IgD-negative memory B cell (primary cell): ENCODE measurements around the gene C12orf76. TPM values are rescaled to one million over a fixed set of nuclear protein-coding genes. Genes with fewer than 3 reads are reported as not detected.
"Not testable (repeated sequence)": the region's sequence is repeated elsewhere in the genome, so short reads cannot be mapped to it uniquely, and the experiment has no call there.

Experiments used
- H3K27ac Mint-ChIP-seq, 3 donors: one replicate each; pipeline ENCODE4 v1.8.0; 2020 to 2022; ENCODE audit warnings: mild to moderate bottlenecking in 3 of 3, mixed read lengths in 3 of 3, moderate library complexity in 1 of 3
- H3K27me3 Mint-ChIP-seq: one replicate; pipeline ENCODE4 v1.8.0; 2021; ENCODE audit warnings: mixed read lengths
- H3K36me3 Mint-ChIP-seq: one replicate; pipeline ENCODE4 v1.8.0; 2020; ENCODE audit warnings: mild to moderate bottlenecking, mixed read lengths
- H3K4me1 Mint-ChIP-seq, 3 donors: one replicate each; pipeline ENCODE4 v1.8.0; 2020 to 2022; ENCODE audit warnings: mixed read lengths in 3 of 3, mild to moderate bottlenecking in 1 of 3
- H3K4me3 Mint-ChIP-seq, 4 donors: one replicate each; pipeline ENCODE4 v1.8.0; 2020 to 2022; ENCODE audit warnings: mild to moderate bottlenecking in 4 of 4, mixed read lengths in 4 of 4, moderate library complexity in 3 of 4
- H3K9me3 Mint-ChIP-seq, 3 donors: one replicate each; pipeline ENCODE4 v1.8.0; 2020 to 2021; ENCODE audit warnings: mixed read lengths in 3 of 3, mild to moderate bottlenecking in 1 of 3
- polyA plus RNA-seq: library from polyadenylated mRNA; unstranded; fragments of 300-500 nt; fragmentation: Illumina TruSeq; gene quantifications from one replicate; pipeline ENCODE4 v1.2.3, GENCODE V29; 2021

C12orf76 gene
- polyA plus RNA-seq, 1 donor from 2014 or later: 14.1 TPM

DNA sequence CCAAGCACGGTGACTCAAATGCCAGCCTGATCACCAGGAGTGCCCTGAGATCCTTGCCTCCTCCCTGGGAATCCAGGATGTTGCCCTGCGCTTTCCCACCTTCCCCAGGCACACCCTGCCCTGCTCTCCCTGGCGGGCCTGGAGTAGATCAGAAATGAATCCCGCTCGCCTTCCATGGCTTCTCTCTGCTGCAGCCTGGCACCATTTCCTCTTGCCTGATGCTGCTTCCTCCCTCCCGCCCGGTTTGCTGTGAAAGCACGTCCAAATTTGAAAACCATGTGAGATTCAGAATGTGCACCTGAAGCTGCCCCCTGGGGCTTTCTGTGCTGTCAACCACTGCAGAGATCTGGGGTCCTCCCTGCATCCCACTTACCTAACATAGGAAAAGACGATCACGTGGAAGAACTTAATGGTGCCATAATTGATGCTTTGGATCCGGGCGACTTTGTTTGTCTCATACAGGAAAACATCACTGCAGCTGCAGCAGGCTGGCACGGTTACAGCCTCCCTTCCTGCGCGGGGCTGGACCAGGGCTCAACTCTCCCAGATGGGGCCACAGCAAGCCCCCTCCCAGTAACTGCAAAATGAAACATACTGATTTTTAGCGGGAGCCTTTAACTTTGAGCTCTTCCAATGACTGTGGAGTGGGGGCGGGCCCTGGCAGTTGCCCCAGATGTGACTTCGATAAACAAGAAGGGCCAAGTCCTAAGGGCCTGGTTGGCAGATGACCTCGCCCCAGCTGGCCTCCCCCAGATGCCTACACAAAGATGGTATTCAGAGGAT lies 24.9 kb upstream of the C12orf76 start:
- Mint-ChIP-seq H3K27ac (peak overlapping the region in 2 of 3 donors; percentile 30 to 67), H3K27me3 (no peaks in the 10 kb centered on the region), H3K9me3 (no peaks in the 10 kb centered on the region), H3K4me1 (peaks cover 4 to 11% (median 7%) of the 10 kb centered on the region in 3 donors), H3K4me3 (peak overlapping the region; percentile 58 to 88 (median 72)), H3K36me3 (no peaks in the 10 kb centered on the region)

DNA sequence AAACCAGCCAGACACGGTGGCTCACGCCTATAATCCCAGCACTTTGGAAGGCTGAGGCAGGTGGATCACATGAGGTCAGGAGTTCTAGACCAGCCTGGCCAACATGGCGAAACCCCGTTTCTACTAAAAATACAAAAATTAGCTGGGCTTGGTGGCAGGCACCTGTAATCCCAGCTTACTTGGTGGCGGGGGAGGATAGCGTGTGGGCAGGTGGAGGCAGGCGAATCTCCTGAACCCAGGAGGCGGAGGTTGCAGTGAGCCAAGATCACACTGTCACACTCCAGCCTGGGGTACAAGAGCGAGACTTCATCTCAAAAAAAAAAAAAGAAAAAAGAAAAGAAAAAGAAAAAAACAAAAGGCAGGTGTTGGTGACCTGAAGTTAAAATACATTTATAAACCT lies 24.3 kb upstream of the C12orf76 start:
- H3K27me3 Mint-ChIP-seq, H3K36me3 Mint-ChIP-seq, H3K9me3 Mint-ChIP-seq, H3K27ac Mint-ChIP-seq: not testable (repeated sequence)
- Mint-ChIP-seq H3K4me1 (peaks cover 4 to 11% (median 7%) of the 10 kb centered on the region in 3 donors), H3K4me3 (peak overlapping the region in 2 of 4 donors; percentile 78 to 88)

DNA sequence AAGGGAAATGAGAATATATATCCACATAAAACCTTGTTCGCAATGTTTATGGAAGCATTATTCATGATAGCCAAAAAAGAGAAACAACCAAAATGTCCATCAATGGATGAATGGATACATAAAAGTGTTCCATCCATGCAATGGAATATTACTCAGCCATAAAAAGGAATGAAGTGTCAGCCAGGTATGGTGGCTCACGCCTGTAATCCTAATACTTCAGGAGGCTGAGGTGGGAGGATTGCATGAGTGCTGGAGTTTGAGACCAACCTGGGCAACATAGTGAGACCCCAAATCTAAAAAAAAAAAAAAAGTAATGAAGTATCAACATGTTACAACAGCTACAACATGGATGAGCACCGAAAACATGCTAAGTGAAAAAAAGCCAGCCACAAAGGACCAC lies 23.6 kb upstream of the C12orf76 start:
- H3K27ac Mint-ChIP-seq: no peak overlapping the region
- H3K4me1 Mint-ChIP-seq: peaks cover 4 to 11% (median 7%) of the 10 kb centered on the region in 3 donors
- no peaks in the 10 kb centered on the region for H3K27me3 Mint-ChIP-seq
- H3K9me3 Mint-ChIP-seq: no peaks in the 10 kb centered on the region
- H3K4me3 Mint-ChIP-seq: no peak overlapping the region
- H3K36me3 Mint-ChIP-seq: no peaks in the 10 kb centered on the region

DNA sequence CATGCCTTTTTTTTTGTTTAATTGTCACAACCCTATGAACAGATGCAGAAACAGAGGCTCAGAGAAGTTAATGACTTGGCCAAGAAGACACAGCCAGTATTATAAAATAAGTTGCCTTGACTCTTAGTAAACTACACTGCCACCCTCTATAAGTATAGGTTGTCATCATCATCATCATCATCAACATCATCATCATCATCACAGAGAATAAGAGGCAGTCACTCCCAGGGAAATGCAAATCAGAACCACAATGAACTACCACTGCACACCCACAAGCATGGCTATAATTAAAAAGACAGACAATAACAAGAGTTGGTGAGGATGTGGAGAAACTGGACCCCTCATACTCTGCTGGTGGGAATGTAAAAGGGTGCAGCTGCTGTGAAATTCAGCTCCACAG lies 23.2 kb upstream of the C12orf76 start:
- H3K27me3 Mint-ChIP-seq: no peaks in the 10 kb centered on the region
- H3K4me1 Mint-ChIP-seq: peaks cover 4 to 11% (median 7%) of the 10 kb centered on the region in 3 donors
- no peaks in the 10 kb centered on the region for H3K9me3 Mint-ChIP-seq
- H3K27ac Mint-ChIP-seq: no peak overlapping the region
- no peak overlapping the region for H3K4me3 Mint-ChIP-seq
- H3K36me3 Mint-ChIP-seq: no peaks in the 10 kb centered on the region

DNA sequence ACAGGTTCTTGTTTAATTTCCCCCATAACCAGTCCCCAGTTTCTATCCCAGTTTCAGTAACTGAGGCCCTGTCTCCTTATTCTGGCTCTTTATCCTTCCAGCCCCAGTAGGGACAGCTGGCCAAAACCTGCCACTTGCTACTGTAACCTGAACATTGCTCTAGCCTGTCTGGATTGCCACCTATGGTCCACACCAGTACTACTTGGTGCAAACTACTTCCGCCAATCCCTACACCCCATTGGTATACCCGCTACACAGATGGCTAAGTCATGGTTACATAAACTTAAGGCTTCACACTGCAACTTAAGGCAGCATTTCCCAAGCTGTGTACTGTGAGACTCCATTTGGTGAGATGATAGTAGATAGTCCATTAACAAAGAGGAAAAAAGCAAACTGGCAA lies 20.3 kb upstream of the C12orf76 start:
- Mint-ChIP-seq H3K9me3 (no peaks in the 10 kb centered on the region), H3K27ac (no peak overlapping the region), H3K4me1 (peaks cover 7 to 8% (median 7%) of the 10 kb centered on the region in 3 donors), H3K36me3 (no peaks in the 10 kb centered on the region), H3K27me3 (no peaks in the 10 kb centered on the region), H3K4me3 (no peak overlapping the region)

DNA sequence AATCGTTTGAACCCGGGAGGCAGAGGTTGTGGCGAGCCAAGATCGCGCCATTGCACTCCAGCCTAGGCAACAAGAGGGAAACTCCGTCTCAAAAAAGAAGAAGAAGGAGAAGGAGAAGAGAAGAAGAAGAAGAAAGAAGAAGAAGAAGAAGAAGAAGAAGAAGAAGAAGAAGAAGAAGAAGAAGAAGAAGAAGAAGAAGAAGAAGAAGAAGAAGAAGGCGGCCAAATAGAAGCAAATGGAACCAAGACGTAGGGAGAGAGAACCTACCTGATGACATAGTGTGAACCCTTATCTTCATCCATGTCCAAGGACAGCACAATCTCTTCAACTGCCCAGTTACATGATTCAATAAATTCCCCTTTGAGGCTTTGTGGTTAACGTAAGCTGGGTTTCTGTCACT lies 19.8 kb upstream of the C12orf76 start:
- H3K27ac Mint-ChIP-seq, H3K9me3 Mint-ChIP-seq, H3K4me3 Mint-ChIP-seq, H3K4me1 Mint-ChIP-seq, H3K36me3 Mint-ChIP-seq, H3K27me3 Mint-ChIP-seq: not testable (repeated sequence)

DNA sequence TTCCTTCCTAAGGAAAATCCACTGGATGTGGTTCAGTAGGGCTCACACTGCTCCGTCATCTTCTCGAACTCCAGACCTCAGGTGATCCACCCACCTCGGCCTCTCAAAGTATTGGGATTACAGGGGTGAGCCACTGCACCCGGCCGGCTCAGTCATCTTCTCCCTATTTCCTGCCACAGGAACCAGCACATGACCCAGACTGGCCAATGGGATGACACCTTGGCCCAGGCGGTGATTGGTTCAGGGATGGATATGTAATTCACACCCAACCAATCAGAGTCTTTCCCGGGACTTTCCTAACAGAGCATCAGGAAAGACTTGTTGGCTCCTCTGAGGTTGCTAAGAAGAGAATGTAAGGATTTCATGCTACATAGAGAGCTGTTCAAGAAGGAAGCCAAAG lies 19.2 kb upstream of the C12orf76 start:
- H3K27ac Mint-ChIP-seq: no peak overlapping the region
- no peaks in the 10 kb centered on the region for H3K9me3 Mint-ChIP-seq
- H3K4me3 Mint-ChIP-seq: no peak overlapping the region
- H3K4me1 Mint-ChIP-seq: peaks cover 0 to 3% (median 0%) of the 10 kb centered on the region in 3 donors
- no peaks in the 10 kb centered on the region for H3K36me3 Mint-ChIP-seq
- no peaks in the 10 kb centered on the region for H3K27me3 Mint-ChIP-seq

DNA sequence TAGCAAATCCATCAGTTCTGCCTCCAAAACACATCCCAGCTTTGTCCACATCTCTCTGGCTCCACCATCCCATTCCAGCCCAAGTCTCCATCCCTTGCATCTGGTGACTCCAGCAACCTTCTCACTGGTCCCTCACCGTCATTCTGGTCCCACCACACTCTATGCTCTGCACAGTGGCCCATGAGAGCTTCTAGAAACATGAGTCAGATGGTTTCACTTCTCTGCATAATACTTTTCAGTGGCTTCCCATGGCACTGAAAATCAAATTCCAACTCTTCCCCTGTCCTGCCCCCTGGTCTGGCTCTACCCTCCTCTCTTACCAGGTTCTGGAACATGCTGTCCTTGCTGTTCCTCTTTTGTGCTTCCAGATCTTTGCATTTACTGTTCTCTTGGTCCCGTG lies 17.2 kb upstream of the C12orf76 start:
- no peaks in the 10 kb centered on the region for H3K36me3 Mint-ChIP-seq
- no peaks in the 10 kb centered on the region for H3K9me3 Mint-ChIP-seq
- H3K27ac Mint-ChIP-seq: no peak overlapping the region
- H3K27me3 Mint-ChIP-seq: no peaks in the 10 kb centered on the region
- no peak overlapping the region for H3K4me3 Mint-ChIP-seq
- H3K4me1 Mint-ChIP-seq: peaks cover 0 to 3% (median 0%) of the 10 kb centered on the region in 3 donors

DNA sequence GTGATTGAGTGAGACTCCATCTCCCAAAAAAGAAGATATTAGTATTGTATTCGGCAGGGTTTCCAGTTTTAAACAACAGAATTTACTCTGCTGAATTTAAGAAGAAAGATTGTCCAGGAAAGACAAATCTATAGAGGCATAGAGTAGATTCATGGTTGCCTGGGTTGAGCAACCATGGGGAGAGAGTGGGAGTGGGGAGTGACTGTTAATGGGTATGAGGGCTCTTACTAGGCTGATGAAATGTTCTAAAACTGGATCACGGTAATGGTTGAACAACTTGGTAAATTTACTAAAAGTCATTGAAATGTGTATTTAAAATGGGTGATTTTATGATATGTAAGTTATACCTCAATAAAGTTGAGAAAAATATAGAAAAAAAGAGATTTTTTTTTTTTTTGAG lies 13.9 kb upstream of the C12orf76 start:
- no peaks in the 10 kb centered on the region for H3K9me3 Mint-ChIP-seq
- H3K36me3 Mint-ChIP-seq: no peaks in the 10 kb centered on the region
- H3K27me3 Mint-ChIP-seq: no peaks in the 10 kb centered on the region
- H3K4me3 Mint-ChIP-seq: no peak overlapping the region
- H3K4me1 Mint-ChIP-seq: peaks cover 0 to 4% (median 0%) of the 10 kb centered on the region in 3 donors
- H3K27ac Mint-ChIP-seq: no peak overlapping the region

DNA sequence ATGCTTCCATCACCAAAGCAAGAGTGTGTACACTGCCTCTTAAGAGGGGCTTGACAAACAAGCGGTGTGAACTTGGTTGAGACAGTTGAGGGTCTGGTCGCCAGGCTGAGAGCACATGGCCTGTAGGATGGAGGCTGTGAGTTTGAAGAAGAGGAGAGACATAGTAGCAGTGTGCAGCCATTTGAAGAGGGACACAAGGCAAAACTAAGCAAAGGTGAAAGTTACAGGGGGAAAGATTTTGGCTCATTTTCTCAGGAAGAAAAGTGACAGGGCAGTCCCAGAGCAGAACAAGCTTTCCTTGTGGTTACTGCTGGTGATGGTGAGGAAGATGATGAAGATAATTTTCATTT lies 11.3 kb upstream of the C12orf76 start:
- H3K9me3 Mint-ChIP-seq: no peaks in the 10 kb centered on the region
- H3K4me3 Mint-ChIP-seq: no peak overlapping the region
- peaks cover 0 to 1% (median 0%) of the 10 kb centered on the region in 3 donors for H3K4me1 Mint-ChIP-seq
- no peaks in the 10 kb centered on the region for H3K27me3 Mint-ChIP-seq
- H3K36me3 Mint-ChIP-seq: no peaks in the 10 kb centered on the region
- H3K27ac Mint-ChIP-seq: no peak overlapping the region

DNA sequence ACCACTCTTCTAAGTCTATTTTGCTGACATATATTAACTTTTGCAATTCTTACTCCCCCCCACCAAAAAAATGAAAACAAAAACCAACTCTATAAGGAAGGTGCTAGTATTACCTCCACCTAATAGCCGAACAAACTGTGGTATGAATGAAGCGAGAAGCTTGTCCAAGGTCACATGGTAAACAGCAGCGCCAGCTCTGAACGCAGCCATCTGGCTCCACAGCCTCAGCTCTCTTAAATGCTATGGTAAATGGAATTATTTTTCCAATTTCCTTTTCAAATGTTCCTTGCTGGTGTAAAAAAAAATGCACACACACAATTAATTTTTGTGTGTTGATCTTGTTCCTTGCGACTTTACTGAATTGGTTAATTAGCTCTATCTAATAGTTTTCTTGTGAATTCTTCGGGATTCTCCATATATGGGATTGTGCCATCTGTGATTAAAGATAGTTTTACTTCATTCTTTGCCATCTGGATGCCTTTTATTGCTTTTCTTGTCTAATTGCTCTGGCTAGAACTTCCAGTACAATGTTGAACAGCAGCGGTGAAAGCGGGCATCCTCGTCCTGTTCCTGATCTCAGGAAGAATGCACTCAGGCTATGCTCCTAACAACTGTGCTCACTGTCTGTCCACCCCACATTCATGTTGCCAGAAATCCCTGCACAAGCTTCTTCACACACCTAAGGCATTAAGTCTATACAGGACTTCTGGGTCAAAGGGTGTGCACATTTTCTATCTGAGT lies 10.7 kb upstream of the C12orf76 start:
- Mint-ChIP-seq H3K27me3 (no peaks in the 10 kb centered on the region), H3K36me3 (no peaks in the 10 kb centered on the region), H3K4me3 (no peak overlapping the region), H3K4me1 (peaks cover 0 to 1% (median 0%) of the 10 kb centered on the region in 3 donors), H3K27ac (no peak overlapping the region), H3K9me3 (no peaks in the 10 kb centered on the region)

DNA sequence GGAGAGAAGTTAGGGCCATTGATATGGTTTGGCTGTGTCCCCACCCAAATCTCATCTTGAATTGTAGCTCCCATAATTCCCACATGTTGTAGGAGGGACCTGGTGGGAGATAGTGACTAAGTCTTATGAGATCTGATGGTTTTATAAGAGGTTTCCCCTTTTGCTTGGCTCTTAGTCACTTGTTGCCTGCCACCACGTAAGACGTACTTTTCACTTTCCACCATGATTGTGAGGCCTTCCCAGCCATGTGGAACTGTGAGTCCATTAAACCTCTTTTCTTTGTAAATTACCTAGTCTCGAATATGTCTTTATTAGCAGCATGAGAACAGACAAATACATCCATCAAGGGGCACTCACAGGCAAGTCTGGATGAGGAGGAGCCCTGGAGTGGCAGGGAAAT lies 8.3 kb upstream of the C12orf76 start:
- not testable (repeated sequence) for H3K4me1 Mint-ChIP-seq, H3K4me3 Mint-ChIP-seq, H3K27me3 Mint-ChIP-seq, H3K36me3 Mint-ChIP-seq, H3K9me3 Mint-ChIP-seq, H3K27ac Mint-ChIP-seq

DNA sequence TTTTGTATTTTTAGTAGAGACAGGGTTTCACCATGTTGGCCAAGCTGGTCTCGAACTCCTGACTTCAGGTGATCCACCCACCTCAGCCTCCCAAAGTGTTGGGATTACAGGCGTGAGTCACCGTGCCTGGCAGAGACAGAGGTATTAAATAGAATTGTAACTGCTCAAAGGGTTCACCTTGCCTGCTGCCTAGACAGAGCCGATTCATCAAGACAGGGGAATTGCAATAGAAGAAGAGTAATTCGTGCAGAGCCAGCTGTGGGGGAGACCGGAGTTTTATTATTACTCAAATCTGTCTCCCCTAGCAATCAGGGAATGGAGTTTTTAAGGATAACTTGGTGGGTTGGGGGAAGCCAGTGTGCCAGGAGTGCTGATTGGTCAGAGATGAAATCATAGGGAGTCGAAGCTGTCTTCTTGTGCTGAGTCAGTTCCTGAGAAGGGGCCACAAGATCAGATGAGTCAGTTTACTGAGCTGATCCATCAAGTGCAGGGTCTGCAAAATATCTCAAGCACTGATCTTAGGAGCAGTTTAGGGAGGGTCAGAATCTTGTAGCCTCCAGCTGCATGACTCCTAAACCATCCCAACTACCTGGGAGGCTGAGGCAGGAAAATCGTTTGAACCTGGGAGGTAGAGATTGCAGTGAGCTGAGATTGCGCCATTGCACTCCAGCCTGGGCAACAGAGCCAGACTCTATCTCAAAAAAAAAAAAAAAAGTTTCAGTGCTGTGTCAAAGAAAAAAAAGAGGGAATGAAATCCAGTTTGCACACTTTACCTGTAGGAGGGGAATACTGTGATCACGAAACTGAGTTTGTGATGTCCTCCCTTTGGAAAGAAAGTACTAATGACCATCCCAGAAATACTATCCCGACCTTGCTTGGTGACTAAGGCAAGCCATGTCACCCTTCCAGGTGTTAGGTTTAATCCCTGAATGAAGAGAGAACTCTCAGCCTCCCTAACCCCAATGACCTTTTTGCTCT lies 7.3 kb upstream of the C12orf76 start:
- H3K4me3 Mint-ChIP-seq, H3K36me3 Mint-ChIP-seq, H3K9me3 Mint-ChIP-seq, H3K4me1 Mint-ChIP-seq, H3K27ac Mint-ChIP-seq, H3K27me3 Mint-ChIP-seq: not testable (repeated sequence)

DNA sequence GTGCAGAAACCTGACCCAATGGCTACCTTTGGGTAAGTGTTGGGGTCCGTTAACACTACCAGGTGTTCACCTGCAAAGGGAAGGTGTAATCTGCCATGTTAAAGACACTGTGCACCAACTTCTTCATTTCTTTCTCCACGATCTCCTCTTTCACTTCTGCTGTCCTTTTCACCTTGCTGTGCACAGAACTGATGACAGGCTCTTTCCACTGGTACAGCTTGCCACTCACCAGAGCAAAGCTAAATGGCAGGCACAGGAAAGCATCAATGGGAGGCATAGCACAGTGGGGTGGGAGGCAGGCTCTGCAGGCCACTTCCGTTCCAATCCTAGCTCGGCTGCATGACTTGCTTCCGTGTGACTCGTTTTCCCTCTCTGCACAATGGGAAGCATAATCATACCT lies 2.6 kb upstream of the C12orf76 start:
- Mint-ChIP-seq H3K4me3 (peak overlapping the region; percentile 5 to 39 (median 34)), H3K4me1 (peaks cover 17 to 34% (median 28%) of the 10 kb centered on the region in 3 donors), H3K36me3 (no peaks in the 10 kb centered on the region), H3K27me3 (no peaks in the 10 kb centered on the region), H3K27ac (peak overlapping the region in 2 of 3 donors; percentile 27 to 90), H3K9me3 (no peaks in the 10 kb centered on the region)

DNA sequence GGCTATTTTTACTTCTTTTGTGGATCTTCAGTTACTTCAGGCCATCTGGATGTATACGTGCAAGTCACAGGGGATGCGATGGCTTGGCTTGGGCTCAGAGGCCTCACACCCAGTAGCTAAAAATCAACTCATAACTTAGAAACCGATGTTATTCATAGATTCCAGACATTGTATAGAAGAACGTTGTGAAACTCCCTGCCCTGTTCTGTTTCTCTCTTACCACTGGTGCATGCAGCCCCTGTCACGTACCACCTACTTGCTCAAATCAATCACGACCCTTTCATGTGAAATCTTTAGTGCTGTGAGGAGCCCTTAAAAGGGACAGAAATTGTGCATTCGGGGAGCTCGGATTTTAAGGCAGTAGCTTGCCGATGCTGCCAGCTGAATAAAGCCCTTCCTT lies 1.3 kb upstream of the C12orf76 start:
- H3K4me3 Mint-ChIP-seq: peak overlapping the region; percentile 82 to 97 (median 92)
- peaks cover 17 to 34% (median 28%) of the 10 kb centered on the region in 3 donors for H3K4me1 Mint-ChIP-seq
- not testable (repeated sequence) for H3K27me3 Mint-ChIP-seq, H3K36me3 Mint-ChIP-seq, H3K9me3 Mint-ChIP-seq
- peak overlapping the region; percentile 97 to 99 (median 99) for H3K27ac Mint-ChIP-seq
